Astrocyte of the spinal cord (primary cell): ENCODE measurements around the gene CLIC6.

ENCODE experiments used
- DNase-seq: peaks from one replicate; pipeline ENCODE4 v3.0.0; 2011; ENCODE audit warnings: low read depth, low spot score
- H3K4me3 ChIP-seq: 2 replicates; pipeline ENCODE4 v1.5.1; 2011; ENCODE audit warnings: low read depth, mild to moderate bottlenecking, low read length, moderate library complexity
- in situ Hi-C: cut with HindIII; loops from 2 replicates; pipeline ENCODE4 v1.10.0; 2017; ENCODE audit warnings: low sequenced_read_pairs
- TF ChIP-seq, protein P1 (sequence below): IDR thresholded peaks from 2 replicates; pipeline ENCODE4 v1.5.1; 2012; ENCODE audit warnings: low read depth, mild to moderate bottlenecking, low read length, inconsistent platforms

CLIC6 gene

DNA sequence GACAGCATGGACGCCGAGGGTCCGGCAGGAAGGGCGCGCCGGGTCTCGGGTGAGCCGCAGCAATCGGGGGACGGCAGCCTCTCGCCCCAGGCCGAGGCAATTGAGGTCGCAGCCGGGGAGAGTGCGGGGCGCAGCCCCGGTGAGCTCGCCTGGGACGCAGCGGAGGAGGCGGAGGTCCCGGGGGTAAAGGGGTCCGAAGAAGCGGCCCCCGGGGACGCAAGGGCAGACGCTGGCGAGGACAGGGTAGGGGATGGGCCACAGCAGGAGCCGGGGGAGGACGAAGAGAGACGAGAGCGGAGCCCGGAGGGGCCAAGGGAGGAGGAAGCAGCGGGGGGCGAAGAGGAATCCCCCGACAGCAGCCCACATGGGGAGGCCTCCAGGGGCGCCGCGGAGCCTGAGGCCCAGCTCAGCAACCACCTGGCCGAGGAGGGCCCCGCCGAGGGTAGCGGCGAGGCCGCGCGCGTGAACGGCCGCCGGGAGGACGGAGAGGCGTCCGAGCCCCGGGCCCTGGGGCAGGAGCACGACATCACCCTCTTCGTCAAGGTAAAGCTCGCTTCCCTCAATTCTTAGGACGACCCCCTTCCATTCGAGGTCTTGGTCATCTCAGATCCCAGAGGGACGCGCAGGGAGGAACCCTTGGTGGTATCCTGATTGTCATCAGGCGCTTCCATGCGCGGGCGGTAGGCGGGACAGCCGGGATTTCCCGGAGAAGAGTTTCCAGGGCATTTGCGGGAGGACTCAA, 1.6 kb downstream of the CLIC6 start:
- DNase-seq: no peak
- TF ChIP-seq, protein P1, sequence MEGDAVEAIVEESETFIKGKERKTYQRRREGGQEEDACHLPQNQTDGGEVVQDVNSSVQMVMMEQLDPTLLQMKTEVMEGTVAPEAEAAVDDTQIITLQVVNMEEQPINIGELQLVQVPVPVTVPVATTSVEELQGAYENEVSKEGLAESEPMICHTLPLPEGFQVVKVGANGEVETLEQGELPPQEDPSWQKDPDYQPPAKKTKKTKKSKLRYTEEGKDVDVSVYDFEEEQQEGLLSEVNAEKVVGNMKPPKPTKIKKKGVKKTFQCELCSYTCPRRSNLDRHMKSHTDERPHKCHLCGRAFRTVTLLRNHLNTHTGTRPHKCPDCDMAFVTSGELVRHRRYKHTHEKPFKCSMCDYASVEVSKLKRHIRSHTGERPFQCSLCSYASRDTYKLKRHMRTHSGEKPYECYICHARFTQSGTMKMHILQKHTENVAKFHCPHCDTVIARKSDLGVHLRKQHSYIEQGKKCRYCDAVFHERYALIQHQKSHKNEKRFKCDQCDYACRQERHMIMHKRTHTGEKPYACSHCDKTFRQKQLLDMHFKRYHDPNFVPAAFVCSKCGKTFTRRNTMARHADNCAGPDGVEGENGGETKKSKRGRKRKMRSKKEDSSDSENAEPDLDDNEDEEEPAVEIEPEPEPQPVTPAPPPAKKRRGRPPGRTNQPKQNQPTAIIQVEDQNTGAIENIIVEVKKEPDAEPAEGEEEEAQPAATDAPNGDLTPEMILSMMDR: no peak
- in situ Hi-C loops: no loop called here
- H3K4me3 ChIP-seq: peak overlapping the region; percentile 8

DNA sequence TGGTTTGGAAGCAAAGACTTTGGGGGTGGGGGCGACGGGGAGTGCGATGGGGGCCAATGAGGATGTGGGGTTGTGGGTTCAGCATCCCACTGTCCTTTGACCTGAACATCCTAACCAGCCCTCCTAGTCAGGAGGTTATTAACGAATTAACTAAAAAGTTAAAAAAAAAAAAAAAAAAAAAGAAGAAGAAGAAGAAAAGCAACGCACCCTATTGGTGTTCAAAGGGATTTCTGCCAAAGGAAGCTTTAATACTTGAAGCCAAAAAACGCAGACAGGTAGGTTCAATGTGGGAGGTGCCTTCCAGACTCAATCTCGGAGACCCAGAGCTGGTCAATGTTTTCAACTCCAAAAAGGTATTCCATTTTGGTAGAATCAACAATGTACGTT, 2.2 kb downstream of the CLIC6 start:
- no peak for DNase-seq
- no peak overlapping the region for H3K4me3 ChIP-seq
- TF ChIP-seq, protein P1: peak; percentile 10
- in situ Hi-C loops: no loop called here

DNA sequence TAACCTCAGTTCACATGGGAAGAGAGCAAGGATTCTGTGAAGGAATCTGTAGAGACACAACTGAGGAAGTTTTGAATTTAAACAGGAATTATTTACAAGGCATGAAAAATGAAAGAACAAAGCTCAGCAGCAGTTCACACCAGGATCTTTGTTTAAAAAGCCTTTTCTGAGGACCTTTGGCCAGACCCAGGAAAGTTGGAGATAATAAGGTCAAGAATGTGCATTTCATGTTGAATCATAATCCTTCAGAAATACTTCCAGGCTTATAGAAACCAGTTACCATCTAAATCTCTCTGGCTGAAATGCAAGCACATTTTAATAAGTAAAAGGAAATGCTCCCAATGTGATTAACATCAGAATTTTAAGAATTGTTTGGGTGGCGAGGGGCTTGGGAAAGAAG, 2.7 kb downstream of the CLIC6 start:
- DNase-seq: no peak
- TF ChIP-seq, protein P1: no peak

DNA sequence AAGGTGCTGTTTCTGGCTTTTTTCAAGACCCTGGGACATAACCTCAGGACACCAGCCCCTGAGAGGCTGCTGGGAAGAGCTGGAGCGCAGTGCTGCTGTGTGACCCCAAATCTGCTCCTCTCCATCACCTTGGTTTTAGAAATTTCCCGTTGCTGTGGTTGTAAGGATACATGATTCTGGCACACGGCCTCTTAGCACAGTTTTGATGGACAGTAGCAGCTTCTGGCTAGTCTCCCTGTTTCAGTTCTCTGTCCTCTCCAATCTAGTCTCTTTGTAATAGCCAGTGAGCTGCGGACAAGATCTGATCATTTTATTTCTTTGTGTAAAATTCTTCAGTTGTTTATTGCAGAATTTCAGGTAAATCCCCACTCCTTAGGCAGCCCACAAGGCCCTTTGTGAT, 3.1 kb downstream of the CLIC6 start:
- in situ Hi-C loops: no loop called here
- DNase-seq: no peak
- TF ChIP-seq, protein P1: no peak
- no peak overlapping the region for H3K4me3 ChIP-seq

More for the DNA sequence above, 2.7 kb downstream of the CLIC6 start:
- in situ Hi-C loops: no loop called here
- no peak overlapping the region for H3K4me3 ChIP-seq

DNA sequence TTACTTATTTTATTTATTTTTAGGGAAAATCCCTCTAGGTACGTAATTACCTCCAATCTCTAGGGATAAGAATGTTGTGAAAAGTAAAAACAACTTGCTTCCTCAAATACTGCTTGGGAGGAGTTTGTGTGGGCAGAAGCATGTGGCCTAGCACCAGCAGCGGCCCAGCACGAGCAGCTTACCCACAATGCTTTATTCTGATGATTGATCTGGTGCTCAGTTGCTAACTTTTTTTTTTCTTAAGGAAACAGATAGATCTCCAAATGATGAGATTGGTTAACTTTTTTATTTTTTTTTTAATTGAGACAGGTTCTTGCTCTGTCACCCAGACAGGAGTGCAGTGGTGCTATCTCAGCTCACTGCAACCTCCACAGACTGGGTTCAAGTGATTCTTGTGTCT, 4.2 kb downstream of the CLIC6 start:
- TF ChIP-seq, protein P1: no peak
- no peak for DNase-seq
- H3K4me3 ChIP-seq: no peak overlapping the region
- in situ Hi-C loops: no loop called here

DNA sequence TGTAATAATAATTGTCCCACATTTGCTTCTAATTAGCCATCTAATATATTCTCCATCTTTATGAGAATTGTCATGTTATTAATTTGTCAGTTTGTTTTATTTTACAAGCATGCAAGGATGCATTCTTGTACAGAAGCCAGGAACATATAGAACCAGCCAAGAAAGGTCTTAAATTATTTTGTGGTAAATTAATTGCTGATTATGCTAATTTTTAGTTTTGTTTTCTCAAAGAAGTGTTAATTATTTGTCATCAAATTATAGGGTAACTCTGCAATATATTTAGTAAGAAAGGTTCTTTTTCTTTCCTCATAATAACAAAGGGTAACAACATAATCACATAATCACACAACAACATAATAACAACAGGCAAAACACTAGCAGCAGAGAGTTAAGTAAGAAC, 5.7 kb downstream of the CLIC6 start:
- TF ChIP-seq, protein P1: no peak
- in situ Hi-C loops: no loop called here
- no peak for DNase-seq
- H3K4me3 ChIP-seq: no peak overlapping the region
